ENCODE data around the gene ZBTB18.

The ZBTB18 gene

DNA sequence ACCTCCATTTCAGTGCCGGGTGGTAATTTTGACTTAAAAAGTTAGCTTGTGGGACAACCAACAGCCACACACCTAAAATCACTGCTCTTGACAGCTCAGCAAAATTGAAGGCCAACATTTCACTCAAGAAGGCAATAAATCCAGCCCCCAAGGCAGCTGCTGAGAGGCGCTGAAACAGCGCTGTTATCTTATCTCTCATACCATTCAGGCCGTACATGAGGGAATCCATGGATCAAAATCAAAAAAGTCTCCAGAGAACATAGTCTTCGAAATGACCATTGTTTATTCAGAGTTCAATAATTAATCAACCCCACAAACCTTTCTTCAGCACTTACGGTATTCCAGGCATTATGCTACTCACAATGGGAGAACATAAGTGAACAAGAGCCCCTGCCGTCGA is 38.5 kb downstream of the ZBTB18 start:
- no peak for DNase-seq (ENCODE audit: low read depth)
- no peak overlapping the region for H3K4me3 ChIP-seq (ENCODE audit: low read depth, low read length)
- in situ Hi-C loops (cut with HindIII; ENCODE audit: low sequenced_read_pairs): no loop called here
- no peak for TF ChIP-seq CTCF (IDR thresholded peaks at IDR 0.05; ENCODE audit: low read depth, low read length, missing control alignments)

DNA sequence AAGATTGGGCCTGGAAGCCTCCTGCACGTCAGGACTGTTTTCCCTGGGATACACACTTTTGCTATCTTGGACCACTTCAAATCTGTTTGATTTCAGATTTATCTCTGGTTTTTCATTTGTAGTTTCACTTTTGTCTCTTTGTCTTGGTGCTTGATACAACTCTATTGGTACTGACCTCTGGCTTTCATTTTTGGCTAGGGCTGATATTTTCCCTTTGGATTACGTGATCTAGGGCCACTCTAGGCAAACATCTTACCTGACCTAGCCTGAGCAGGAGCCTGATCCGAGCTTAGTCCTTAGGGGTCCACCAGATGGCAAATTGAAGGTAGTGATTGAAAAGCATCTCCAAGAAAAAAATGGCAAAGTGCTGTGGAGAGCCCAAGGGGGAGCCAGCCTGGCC is 39.6 kb downstream of the ZBTB18 start:
- no peak for DNase-seq (ENCODE audit: low read depth)
- in situ Hi-C loops (cut with HindIII; ENCODE audit: low sequenced_read_pairs): no loop called here
- H3K4me3 ChIP-seq (ENCODE audit: low read depth, low read length): no peak overlapping the region
- no peak for TF ChIP-seq CTCF (IDR thresholded peaks at IDR 0.05; ENCODE audit: low read depth, low read length, missing control alignments)

GRCh38 chr1:244092293-244092963 is 41.3 kb downstream of the ZBTB18 start:
- no peak overlapping the region for H3K4me3 ChIP-seq (ENCODE audit: low read depth, low read length)
- no peak for TF ChIP-seq CTCF (IDR thresholded peaks at IDR 0.05; ENCODE audit: low read depth, low read length, missing control alignments)
- in situ Hi-C loops (cut with HindIII; ENCODE audit: low sequenced_read_pairs): no loop called here
- peak; percentile 81 for DNase-seq (ENCODE audit: low read depth)

DNA sequence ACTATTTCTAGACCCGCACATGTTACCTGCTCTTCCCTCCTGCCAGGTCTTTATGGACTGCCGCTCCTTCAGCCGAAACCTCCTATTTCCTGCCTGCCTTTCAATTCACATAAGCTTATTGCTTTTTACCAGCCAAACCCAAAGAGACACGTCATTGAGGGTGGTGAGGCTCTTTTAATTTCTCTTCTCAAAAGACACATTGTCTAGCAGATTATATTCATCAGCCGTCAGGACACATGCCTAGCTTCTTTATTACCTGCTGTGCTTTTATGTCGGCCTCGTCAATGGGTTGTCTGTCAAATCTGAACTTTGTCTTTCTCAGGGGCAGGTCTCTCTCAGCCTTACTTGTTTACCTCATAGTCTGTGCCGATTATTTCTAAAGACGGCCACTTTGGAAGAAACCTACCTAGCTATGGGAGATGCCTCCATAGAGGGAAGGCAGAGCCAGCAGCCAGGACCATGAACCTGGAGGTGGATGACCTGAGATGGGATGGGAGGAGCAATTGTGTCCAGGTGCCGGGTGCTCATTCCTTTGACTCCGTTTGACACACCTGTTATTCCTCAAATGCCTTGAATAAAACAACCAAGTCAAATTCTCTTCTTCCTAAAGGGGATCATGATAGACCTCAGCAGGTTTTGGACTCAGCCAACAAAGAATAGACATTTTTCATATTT is 42.0 kb downstream of the ZBTB18 start:
- no peak for TF ChIP-seq CTCF (IDR thresholded peaks at IDR 0.05; ENCODE audit: low read depth, low read length, missing control alignments)
- H3K4me3 ChIP-seq (ENCODE audit: low read depth, low read length): no peak overlapping the region
- in situ Hi-C loops (cut with HindIII; ENCODE audit: low sequenced_read_pairs): no loop called here
- no peak for DNase-seq (ENCODE audit: low read depth)

DNA sequence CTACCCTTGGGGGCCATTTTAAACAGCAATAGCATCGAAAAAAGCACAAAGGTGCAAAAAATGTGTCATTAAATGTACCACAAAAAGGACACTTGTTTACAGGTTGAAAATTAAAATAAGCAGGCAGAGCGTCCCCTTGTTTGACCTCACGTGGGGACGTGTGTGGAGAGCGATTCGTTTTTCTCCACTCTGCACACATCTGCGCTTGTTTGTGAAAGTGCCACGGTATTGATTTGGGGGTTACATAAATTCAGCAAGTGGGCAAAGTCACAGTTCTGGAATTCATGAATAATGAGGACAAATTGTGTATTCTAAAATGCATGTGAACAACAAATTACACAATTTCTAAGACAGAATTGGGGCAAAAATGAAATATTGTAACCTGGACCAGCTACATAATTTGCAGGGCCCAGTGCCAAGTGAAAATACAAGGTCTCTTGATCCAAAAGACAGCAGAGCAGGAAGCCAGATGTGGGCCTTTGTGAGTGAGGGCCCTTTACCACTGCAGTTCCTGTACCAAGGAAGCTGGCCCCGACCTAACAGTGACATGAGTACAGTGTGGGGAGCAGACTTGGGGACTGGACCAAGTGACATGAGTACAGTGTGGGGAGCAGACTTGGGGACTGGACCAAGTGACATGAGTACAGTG is 43.9 kb downstream of the ZBTB18 start:
- no peak overlapping the region for H3K4me3 ChIP-seq (ENCODE audit: low read depth, low read length)
- in situ Hi-C loops (cut with HindIII; ENCODE audit: low sequenced_read_pairs): no loop called here
- no peak for DNase-seq (ENCODE audit: low read depth)
- TF ChIP-seq CTCF (IDR thresholded peaks at IDR 0.05; ENCODE audit: low read depth, low read length, missing control alignments): no peak

DNA sequence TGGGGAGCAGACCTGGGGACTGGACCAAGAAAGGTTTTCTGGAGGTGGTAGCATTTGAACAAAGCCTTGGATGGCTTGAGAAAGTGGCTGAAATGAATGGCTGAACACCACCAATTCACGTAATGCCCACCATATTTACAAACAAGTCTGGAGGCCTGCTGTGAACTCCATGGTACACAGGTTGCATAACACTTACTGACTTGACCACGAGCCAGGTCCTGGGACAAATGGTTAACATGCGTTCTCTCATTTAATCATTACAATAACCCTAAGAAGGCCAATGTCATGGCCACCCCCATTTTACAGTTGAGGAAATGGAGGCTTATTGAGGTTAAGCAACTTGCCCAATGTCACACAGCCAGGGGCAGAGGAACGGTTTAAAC is 44.4 kb downstream of the ZBTB18 start:
- no peak for TF ChIP-seq CTCF (IDR thresholded peaks at IDR 0.05; ENCODE audit: low read depth, low read length, missing control alignments)
- in situ Hi-C loops (cut with HindIII; ENCODE audit: low sequenced_read_pairs): no loop called here
- no peak for DNase-seq (ENCODE audit: low read depth)
- H3K4me3 ChIP-seq (ENCODE audit: low read depth, low read length): no peak overlapping the region
